Transverse colon (tissue), 1 donor: ENCODE results near the gene NDST4.

ENCODE experiments used
- EP300 ChIP-seq: sonication (generic); formaldehyde crosslinking; IDR thresholded peaks from one replicate; pipeline ENCODE4 v1.6.1; 2017; ENCODE audit warnings: antibody characterized with exemption, low read depth
- POLR2A ChIP-seq: fragments of 450-650 bp; IDR thresholded peaks from one replicate; pipeline ENCODE4 v1.6.1; 2016; ENCODE audit warnings: antibody characterized with exemption, mild to moderate bottlenecking, moderate library complexity

DNA sequence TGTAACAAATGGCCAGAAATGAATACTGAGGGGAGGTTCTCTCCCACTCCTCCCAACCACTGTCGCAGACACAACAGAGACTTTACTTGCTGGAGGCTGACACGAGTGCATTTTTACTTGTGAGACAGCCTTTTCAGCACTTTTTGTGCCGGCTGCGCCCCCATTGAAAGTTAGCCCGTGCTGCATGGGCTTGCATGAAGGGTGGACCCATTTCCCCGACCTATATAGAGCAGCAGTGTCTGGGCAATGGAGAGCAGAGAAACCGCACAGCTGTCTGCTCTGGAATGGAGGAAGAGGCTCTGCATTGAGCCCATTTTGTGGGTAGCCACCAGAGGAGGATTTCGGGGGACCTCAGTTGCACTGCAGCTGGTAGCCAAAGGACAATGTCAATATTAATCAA lies 306.1 kb downstream of the NDST4 start:
- TF ChIP-seq EP300 (no peak), POLR2A (no peak)
